Measurements from ENCODE around the gene CEMIP. TPM values are rescaled to one million over a fixed set of nuclear protein-coding genes. Genes with fewer than 3 reads are reported as not detected.

Gene CEMIP
- total RNA-seq, 1 experiment from 2014 or later: 0.61 TPM

DNA sequence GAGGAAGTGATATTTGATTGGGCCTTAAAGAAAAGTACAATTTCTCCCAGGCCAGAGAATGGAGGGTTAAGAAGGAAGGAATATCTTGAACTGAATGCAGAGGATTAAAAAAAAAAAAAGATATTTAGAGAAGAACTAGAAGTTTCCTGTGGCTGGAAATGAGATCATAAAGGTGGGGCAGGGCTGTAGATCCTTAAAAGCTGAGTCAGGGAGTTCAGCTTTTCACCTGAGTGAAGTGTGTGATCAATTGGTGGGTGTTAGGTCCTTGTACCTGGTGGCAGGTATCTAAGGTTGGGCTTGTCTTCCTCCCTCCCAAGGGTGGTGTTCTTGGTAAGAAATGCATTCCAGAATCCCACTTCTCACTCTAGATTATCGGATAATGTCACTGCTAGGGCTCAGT, 11.8 kb downstream of the CEMIP start:
- DNase-seq: no peak
- Histone ChIP-seq H4K20me1 (ENCODE audit: insufficient read depth) (no peaks in the 10 kb centered on the region), H3K4me1 (replicated peaks; ENCODE audit: insufficient read depth) (peaks cover 6% of the 10 kb centered on the region; the same call in 1 of the 2 replicates), H3K9me3 (ENCODE audit: insufficient read depth, low read depth) (no peaks in the 10 kb centered on the region), H3K4me2 (no peak overlapping the region), H3K79me2 (ENCODE audit: low read depth) (no peaks in the 10 kb centered on the region), H3K27ac (no peak overlapping the region), H3F3A (ENCODE audit: insufficient read depth, low read depth) (no peaks in the 10 kb centered on the region), H2AFZ (no peak overlapping the region), H3K27me3 (ENCODE audit: insufficient read depth, low read depth) (no peaks in the 10 kb centered on the region), H3K36me3 (ENCODE audit: low read depth) (peaks cover 16% of the 10 kb centered on the region; the same call in 1 of the 2 replicates), H3K9me2 (ENCODE audit: insufficient read depth) (no peaks in the 10 kb centered on the region), H3K4me3 (no peak overlapping the region)
- BruUV-seq (replicated peaks): no TSS peak
- ChIA-PET CTCF (no interaction called here), POLR2A (ENCODE audit: unreplicated experiment) (no interaction called here)
- TF ChIP-seq, protein P1, sequence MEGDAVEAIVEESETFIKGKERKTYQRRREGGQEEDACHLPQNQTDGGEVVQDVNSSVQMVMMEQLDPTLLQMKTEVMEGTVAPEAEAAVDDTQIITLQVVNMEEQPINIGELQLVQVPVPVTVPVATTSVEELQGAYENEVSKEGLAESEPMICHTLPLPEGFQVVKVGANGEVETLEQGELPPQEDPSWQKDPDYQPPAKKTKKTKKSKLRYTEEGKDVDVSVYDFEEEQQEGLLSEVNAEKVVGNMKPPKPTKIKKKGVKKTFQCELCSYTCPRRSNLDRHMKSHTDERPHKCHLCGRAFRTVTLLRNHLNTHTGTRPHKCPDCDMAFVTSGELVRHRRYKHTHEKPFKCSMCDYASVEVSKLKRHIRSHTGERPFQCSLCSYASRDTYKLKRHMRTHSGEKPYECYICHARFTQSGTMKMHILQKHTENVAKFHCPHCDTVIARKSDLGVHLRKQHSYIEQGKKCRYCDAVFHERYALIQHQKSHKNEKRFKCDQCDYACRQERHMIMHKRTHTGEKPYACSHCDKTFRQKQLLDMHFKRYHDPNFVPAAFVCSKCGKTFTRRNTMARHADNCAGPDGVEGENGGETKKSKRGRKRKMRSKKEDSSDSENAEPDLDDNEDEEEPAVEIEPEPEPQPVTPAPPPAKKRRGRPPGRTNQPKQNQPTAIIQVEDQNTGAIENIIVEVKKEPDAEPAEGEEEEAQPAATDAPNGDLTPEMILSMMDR (conservative IDR thresholded peaks at IDR 0.05): no peak
- no peak for TF ChIP-seq EZH2 (IDR thresholded peaks at IDR 0.05; ENCODE audit: low read depth)
- intact Hi-C loops (cut with micrococcal nuclease; ENCODE audit: unreplicated experiment): no loop called here

DNA sequence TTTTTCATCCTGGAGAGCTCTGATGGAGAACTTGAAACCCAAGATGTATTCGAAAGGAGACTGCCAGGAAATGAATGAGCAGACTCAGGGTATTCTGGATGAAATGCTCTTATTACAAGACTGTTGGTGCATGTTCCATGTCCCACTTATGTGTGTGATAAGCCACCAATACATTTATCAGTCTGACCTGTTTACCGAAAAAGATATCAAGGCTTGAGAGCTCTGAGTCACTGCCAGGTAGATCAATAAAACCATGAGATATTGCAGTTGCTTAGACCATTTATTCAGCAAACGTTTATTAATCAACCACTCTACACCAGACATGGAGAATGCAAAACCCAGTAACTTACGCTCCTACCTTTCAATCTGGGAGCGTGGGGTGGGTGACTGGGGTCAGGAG, 17.2 kb downstream of the CEMIP start:
- TF ChIP-seq, protein P1 (conservative IDR thresholded peaks at IDR 0.05): no peak
- no peak for TF ChIP-seq EZH2 (IDR thresholded peaks at IDR 0.05; ENCODE audit: low read depth)
- Histone ChIP-seq H4K20me1 (ENCODE audit: insufficient read depth) (no peaks in the 10 kb centered on the region), H3F3A (ENCODE audit: insufficient read depth, low read depth) (no peaks in the 10 kb centered on the region), H3K79me2 (ENCODE audit: low read depth) (no peaks in the 10 kb centered on the region), H3K9me3 (ENCODE audit: insufficient read depth, low read depth) (no peaks in the 10 kb centered on the region), H3K4me2 (no peak overlapping the region), H2AFZ (no peak overlapping the region), H3K36me3 (ENCODE audit: low read depth) (0 out of 2 replicates have a peak, but pooled peaks cover 8% of the 10 kb centered on the region), H3K27ac (no peak overlapping the region), H3K4me3 (no peak overlapping the region), H3K4me1 (replicated peaks; ENCODE audit: insufficient read depth) (no peaks in the 10 kb centered on the region), H3K27me3 (ENCODE audit: insufficient read depth, low read depth) (no peaks in the 10 kb centered on the region), H3K9me2 (ENCODE audit: insufficient read depth) (no peaks in the 10 kb centered on the region)
- ChIA-PET CTCF (interaction anchor here (0.5 kb wide), 1 partner anchor 47 kb away, joined by 3 read pairs; no protein-coding TSS in a partner anchor), POLR2A (ENCODE audit: unreplicated experiment) (no interaction called here)
- DNase-seq: no peak
- intact Hi-C loops (cut with micrococcal nuclease; ENCODE audit: unreplicated experiment): no loop called here
- BruUV-seq (replicated peaks): no TSS peak

DNA sequence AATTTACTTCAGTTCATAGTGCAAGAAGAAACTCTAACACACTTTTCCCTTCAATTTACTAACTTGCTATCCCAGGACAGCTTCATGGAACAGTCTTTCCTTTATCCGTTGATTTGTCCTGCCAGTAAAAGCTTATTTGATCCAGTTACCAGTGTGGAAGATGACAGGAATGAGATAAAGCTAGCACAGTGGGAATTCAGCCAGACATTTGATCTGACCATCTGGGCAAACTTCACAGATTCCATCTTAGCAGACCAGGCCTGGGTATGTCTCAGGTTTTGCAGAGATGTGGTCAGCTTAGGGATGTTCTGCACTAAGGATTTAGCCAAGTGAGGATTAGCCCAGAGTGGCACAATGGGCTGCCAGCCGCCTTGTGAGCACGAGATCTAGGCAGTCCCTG, 19.7 kb downstream of the CEMIP start:
- no peak overlapping the region for H3K4me2 ChIP-seq
- no peaks in the 10 kb centered on the region for H3K9me3 ChIP-seq (ENCODE audit: insufficient read depth, low read depth)
- H3K36me3 ChIP-seq (ENCODE audit: low read depth): no peaks in the 10 kb centered on the region
- ChIA-PET POLR2A (ENCODE audit: unreplicated experiment) (interaction anchor here (0.7 kb wide), 1 partner anchor 141 kb away, joined by 3 read pairs; no protein-coding TSS in a partner anchor), CTCF (no interaction called here)
- no peaks in the 10 kb centered on the region for H3K9me2 ChIP-seq (ENCODE audit: insufficient read depth)
- H4K20me1 ChIP-seq (ENCODE audit: insufficient read depth): no peaks in the 10 kb centered on the region
- H3K4me3 ChIP-seq: no peak overlapping the region
- H3F3A ChIP-seq (ENCODE audit: insufficient read depth, low read depth): no peaks in the 10 kb centered on the region
- H3K79me2 ChIP-seq (ENCODE audit: low read depth): no peaks in the 10 kb centered on the region
- intact Hi-C loops (cut with micrococcal nuclease; ENCODE audit: unreplicated experiment): no loop called here
- H2AFZ ChIP-seq: no peak overlapping the region
- no peaks in the 10 kb centered on the region for H3K27me3 ChIP-seq (ENCODE audit: insufficient read depth, low read depth)
- H3K27ac ChIP-seq: no peak overlapping the region
- TF ChIP-seq EZH2 (IDR thresholded peaks at IDR 0.05; ENCODE audit: low read depth): no peak
- TF ChIP-seq, protein P1 (conservative IDR thresholded peaks at IDR 0.05): no peak
- H3K4me1 ChIP-seq (replicated peaks; ENCODE audit: insufficient read depth): no peaks in the 10 kb centered on the region
- BruUV-seq (replicated peaks): no TSS peak
- DNase-seq: no peak
